HG02588 (cell line): ENCODE data around the gene ALPK3.

Experiments
- ATAC-seq: cut with Tn5 transposase; IDR thresholded peaks from one replicate; pipeline ENCODE4 v1.9.1; 2021; ENCODE audit warnings: mild to moderate bottlenecking, moderate library complexity; ENCODE audit not compliant: unreplicated experiment

The ALPK3 gene

GRCh38 chr15:84797212-84797611 lies 19.9 kb upstream of the ALPK3 start:
- no peak for ATAC-seq

- no peak for ATAC-seq
Observed at GRCh38 chr15:84797801-84798200, 19.4 kb upstream of the ALPK3 start.

GRCh38 chr15:84798436-84798946 lies 18.7 kb upstream of the ALPK3 start:
- no peak for ATAC-seq

GRCh38 chr15:84799511-84800187 lies 17.5 kb upstream of the ALPK3 start:
- ATAC-seq, result no peak

GRCh38 chr15:84800365-84800806 lies 16.8 kb upstream of the ALPK3 start:
- ATAC-seq, result no peak

GRCh38 chr15:84804005-84804900 lies 12.9 kb upstream of the ALPK3 start:
- ATAC-seq, result no peak

GRCh38 chr15:84805221-84805620 lies 11.9 kb upstream of the ALPK3 start:
- ATAC-seq, result no peak

GRCh38 chr15:84807228-84807627 lies 9.9 kb upstream of the ALPK3 start:
- ATAC-seq, result no peak

GRCh38 chr15:84810073-84810840 lies 6.9 kb upstream of the ALPK3 start:
- ATAC-seq, result no peak

- no peak for ATAC-seq
Observed at GRCh38 chr15:84811151-84811550, 6.0 kb upstream of the ALPK3 start.

GRCh38 chr15:84811828-84812227 lies 5.3 kb upstream of the ALPK3 start:
- no peak for ATAC-seq

GRCh38 chr15:84812842-84813241 lies 4.3 kb upstream of the ALPK3 start:
- ATAC-seq, result no peak

- ATAC-seq, result no peak
Observed at GRCh38 chr15:84813435-84813834, 3.7 kb upstream of the ALPK3 start.

- ATAC-seq, result no peak
Observed at GRCh38 chr15:84813931-84814330, 3.2 kb upstream of the ALPK3 start.

GRCh38 chr15:84814916-84815315 lies 2.2 kb upstream of the ALPK3 start:
- ATAC-seq, result no peak

GRCh38 chr15:84817466-84818081 lies 418 bp downstream of the ALPK3 start:
- no peak for ATAC-seq

GRCh38 chr15:84818261-84819131 lies 1.3 kb downstream of the ALPK3 start:
- ATAC-seq, result no peak

GRCh38 chr15:84819291-84819768 lies 2.2 kb downstream of the ALPK3 start:
- ATAC-seq, result no peak

GRCh38 chr15:84819791-84820190 lies 2.6 kb downstream of the ALPK3 start:
- no peak for ATAC-seq
